K562 (cell line): Measurements from ENCODE around the gene CUL9. TPM values are rescaled to one million over a fixed set of nuclear protein-coding genes. Genes with fewer than 3 reads are reported as not detected.

Experiments used
- E2F6 ChIP-seq, 2 experiments: IDR thresholded peaks; 2 replicates each; pipeline ENCODE4 v1.6.1; 2011; ENCODE audit warnings: borderline replicate concordance in 1 of 2, control low read depth in 1 of 2, low read depth in 1 of 2, low read length in 1 of 2, mild to moderate bottlenecking in 1 of 2, mixed read lengths in 1 of 2, moderate library complexity in 1 of 2; ENCODE audit not compliant: insufficient read depth in 1 of 2, insufficient read length in 1 of 2, poor library complexity in 1 of 2, severe bottlenecking in 1 of 2; ENCODE audit errors: extremely low read depth in 1 of 2
- HDAC8 ChIP-seq: fragments of 450-650 bp; IDR thresholded peaks from 2 replicates; pipeline ENCODE4 v1.6.1; 2016; ENCODE audit warnings: mild to moderate bottlenecking, missing genetic modification characterization, moderate library complexity, missing compliant biosample characterization
- HSF4 ChIP-seq: fragments of 250-450 bp; sonication (Bioruptor Pico); IDR thresholded peaks from 2 replicates; pipeline ENCODE4 v2.1.2; 2022; ENCODE audit warnings: mild to moderate bottlenecking, moderate library complexity, borderline replicate concordance
- NCOA1 ChIP-seq: fragments of 450-650 bp; IDR thresholded peaks from 2 replicates; pipeline ENCODE4 v1.6.1; 2016; ENCODE audit warnings: low read depth
- NONO ChIP-seq, 2 experiments: fragments of 200-400 bp in 1 of 2; fragments of 450-650 bp in 1 of 2; formaldehyde crosslinking in 1 of 2; IDR thresholded peaks; 2 replicates each; pipeline ENCODE4 v1.6.1; 2017; ENCODE audit warnings: low read depth in 2 of 2, mild to moderate bottlenecking in 2 of 2, moderate library complexity in 2 of 2, low read length in 1 of 2
- NR2F6 ChIP-seq: fragments of 450-650 bp; formaldehyde crosslinking; IDR thresholded peaks from 2 replicates; pipeline ENCODE4 v1.4.0; 2020; ENCODE audit warnings: mild to moderate bottlenecking
- PURB ChIP-seq: sonication (generic); formaldehyde crosslinking; IDR thresholded peaks from 2 replicates; pipeline ENCODE4 v1.9.0; 2021; ENCODE audit warnings: low read depth, mild to moderate bottlenecking, missing genetic modification reagents
- RFX7 ChIP-seq: fragments of 250-450 bp; sonication (Bioruptor Pico); IDR thresholded peaks from 2 replicates; pipeline ENCODE4 v1.5.1; 2021; ENCODE audit warnings: mild to moderate bottlenecking
- SAFB ChIP-seq: fragments of 200-400 bp; formaldehyde crosslinking; IDR thresholded peaks from 2 replicates; pipeline ENCODE4 v1.6.1; 2017; ENCODE audit warnings: low read depth, low read length, borderline replicate concordance
- SFPQ ChIP-seq: fragments of 200-400 bp; formaldehyde crosslinking; IDR thresholded peaks from 2 replicates; pipeline ENCODE4 v1.6.1; 2017; ENCODE audit warnings: mild to moderate bottlenecking, low read depth, low read length, moderate library complexity
- STAG1 ChIP-seq: sonication (generic); formaldehyde crosslinking; IDR thresholded peaks from 2 replicates; pipeline ENCODE4 v1.5.0; 2020; ENCODE audit warnings: missing genetic modification reagents, borderline replicate concordance
- TBP ChIP-seq: optimal IDR thresholded peaks from 2 replicates; pipeline ENCODE3; 2011; ENCODE audit warnings: low read depth, low read length, improper control_type of control experiment
- TFE3 ChIP-seq: fragments of 450-650 bp; formaldehyde crosslinking; IDR thresholded peaks from 2 replicates; pipeline ENCODE4 v1.4.0; 2020; ENCODE audit warnings: mild to moderate bottlenecking, mixed read lengths
- U2AF2 ChIP-seq: fragments of 200-400 bp; formaldehyde crosslinking; optimal IDR thresholded peaks from 2 replicates; pipeline ENCODE3; 2017; ENCODE audit warnings: low read depth, mild to moderate bottlenecking, low read length
- XRCC3 ChIP-seq: fragments of 450-650 bp; IDR thresholded peaks from 2 replicates; pipeline ENCODE4 v1.6.1; 2017; ENCODE audit warnings: mild to moderate bottlenecking, moderate library complexity
- ZBTB43 ChIP-seq: sonication (generic); formaldehyde crosslinking; IDR thresholded peaks from 2 replicates; pipeline ENCODE4 v1.8.0; 2023; ENCODE audit warnings: mild to moderate bottlenecking, missing genetic modification reagents
- ZFX ChIP-seq: sonication (generic); formaldehyde crosslinking; IDR thresholded peaks from 2 replicates; pipeline ENCODE4 v1.8.0; 2022; ENCODE audit warnings: mild to moderate bottlenecking, missing genetic modification reagents, moderate library complexity
- ZNF146 ChIP-seq: IDR thresholded peaks from one replicate; pipeline ENCODE4 v1.6.1; 2018; ENCODE audit warnings: missing compliant biosample characterization; ENCODE audit not compliant: unreplicated experiment
- ZNF696 ChIP-seq: fragments of 250-450 bp; sonication (Bioruptor Pico); conservative IDR thresholded peaks from 2 replicates; pipeline ENCODE4 v1.4.0; 2020; ENCODE audit warnings: mild to moderate bottlenecking, moderate library complexity
- polyA plus RNA-seq, 8 experiments: library from polyadenylated mRNA; depleted of rRNA in 4 of 8; stranded (reverse) in 5 of 8; unstranded in 3 of 8; fragments of >200 nt; fragmentation: Nextera tagmentation in 2 of 8; fragmentation: Illumina TruSeq in 1 of 8; extraction: Ambion mirVana in 2 of 8; extraction: Trizol in 1 of 8; gene quantifications; 2 replicates each; pipeline versions ENCODE4 v1.2.1 to v1.2.3, GENCODE V29; 2011 to 2014; ENCODE audit warnings: inconsistent platforms in 1 of 8, missing spikeins in 1 of 8
- total RNA-seq, 7 experiments: library from RNA; depleted of rRNA in 6 of 7; stranded (reverse); fragments of >200 nt in 6 of 7; fragmentation: Illumina TruSeq in 2 of 7; extraction: Trizol in 2 of 7; gene quantifications; 2 replicates each; pipeline versions ENCODE4 v1.2.1 to v1.2.3, GENCODE V29; 2011 to 2021; ENCODE audit warnings: low replicate concordance in 1 of 7

Gene CUL9
- total and polyA plus RNA-seq, 9 of the 15 experiments (the other 6 are each of a cell fraction or from before 2014, with no cell fraction given), result 0.50 to 20.7 (median 6.6) TPM

- TF ChIP-seq NR2F6 (no peak), NONO (IDR thresholded peaks at IDR 0.05; ENCODE audit: low read depth in 2 of 2, low read length in 1 of 2) (no peak), PURB (no peak), HDAC8 (tag) (no peak), ZFX (CRISPR knock-in tag) (no peak; the same call in 1 of the 2 replicates), STAG1 (CRISPR knock-in tag) (no peak), ZBTB43 (no peak), TFE3 (CRISPR knock-in tag) (no peak), SAFB (no peak), NCOA1 (no peak), TBP (no peak), ZNF696 (CRISPR knock-in tag) (no peak), HSF4 (no peak), XRCC3 (no peak), RFX7 (no peak), U2AF2 (no peak), ZNF146 (CRISPR knock-in tag) (no peak), SFPQ (no peak), E2F6 (IDR thresholded peaks at IDR 0.05; ENCODE audit: borderline replicate concordance in 1 of 2, extremely low read depth in 1 of 2, insufficient read depth in 1 of 2, insufficient read length in 1 of 2, low read depth in 1 of 2, low read length in 1 of 2, poor library complexity in 1 of 2, severe bottlenecking in 1 of 2) (peak in 1 of 2 experiments; percentile 55)
Measured at GRCh38 chr6:43174263-43175112, 7.5 kb upstream of the CUL9 start (continued).
